HUES48 (cell line): ENCODE results near the gene TRIM27.
"Not testable (repeated sequence)": the region's sequence is repeated elsewhere in the genome, so short reads cannot be mapped to it uniquely, and the experiment has no call there.

Experiments used
- H3K27ac ChIP-seq: one replicate; pipeline ENCODE4 v1.7.0; 2013; ENCODE audit warnings: low read depth, low read length, inconsistent platforms
- H3K27me3 ChIP-seq: 2 replicates; pipeline ENCODE4 v1.6.1; 2013; ENCODE audit warnings: mild to moderate bottlenecking, low read length; ENCODE audit not compliant: control insufficient read depth, insufficient read depth
- H3K36me3 ChIP-seq: 2 replicates; pipeline ENCODE4 v1.6.1; 2013; ENCODE audit warnings: low read length; ENCODE audit not compliant: control insufficient read depth, insufficient read depth
- H3K4me1 ChIP-seq: 2 replicates; pipeline ENCODE4 v1.6.1; 2013; ENCODE audit warnings: mild to moderate bottlenecking, low read length; ENCODE audit not compliant: control insufficient read depth, insufficient read depth
- H3K4me3 ChIP-seq: 2 replicates; pipeline ENCODE4 v1.5.1; 2013; ENCODE audit warnings: mild to moderate bottlenecking, low read depth, low read length
- H3K9ac ChIP-seq: 2 replicates; pipeline ENCODE4 v1.6.1; 2013; ENCODE audit warnings: mild to moderate bottlenecking, low read depth, low read length, moderate library complexity
- H3K9me3 ChIP-seq: 2 replicates; pipeline ENCODE4 v1.6.1; 2013; ENCODE audit warnings: low read length; ENCODE audit not compliant: control insufficient read depth, insufficient read depth

TRIM27 gene

GRCh38 chr6:28923318-28924102, at the start of gene TRIM27:
Gene TRIM27 (minus strand): TSS chr6:28923985. CDS start chr6:28923632, 353 bp downstream.
- H3K9ac ChIP-seq, result peak within 1 kb of the TSS; percentile 98
- H3K4me3 ChIP-seq, result peak within 1 kb of the TSS; percentile 94
- peaks cover 39% of the 10 kb centered on the region for H3K36me3 ChIP-seq
- H3K4me1 ChIP-seq, result peaks cover 12% of the 10 kb centered on the region
- H3K27ac ChIP-seq, result peak within 1 kb of the TSS; percentile 89
- no peaks in the 10 kb centered on the region for H3K27me3 ChIP-seq
- H3K9me3 ChIP-seq, result no peaks in the 10 kb centered on the region

DNA sequence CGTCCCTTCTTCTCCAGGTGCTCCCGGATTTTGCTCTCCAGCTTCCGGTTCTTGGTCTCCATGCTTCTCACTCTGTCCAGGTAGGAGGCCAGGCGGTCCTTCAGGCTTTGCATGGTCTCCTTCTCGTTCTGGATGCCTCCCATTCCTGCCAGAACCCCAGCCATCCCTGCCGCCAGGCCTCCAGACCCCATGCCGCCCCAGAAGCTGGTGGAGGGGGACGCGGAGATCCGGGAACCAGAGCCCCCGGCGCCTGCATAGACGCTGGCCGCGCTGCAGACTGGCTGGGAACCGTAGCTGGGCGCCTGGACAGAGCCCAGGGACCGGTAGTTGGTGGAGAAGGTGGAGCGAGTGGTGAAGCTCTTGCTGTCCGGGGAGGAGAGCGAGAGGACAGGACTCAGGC, 46.3 kb upstream of the TRIM27 start:
- not testable (repeated sequence) for H3K4me3 ChIP-seq, H3K4me1 ChIP-seq, H3K27ac ChIP-seq, H3K9me3 ChIP-seq, H3K36me3 ChIP-seq, H3K27me3 ChIP-seq, H3K9ac ChIP-seq

DNA sequence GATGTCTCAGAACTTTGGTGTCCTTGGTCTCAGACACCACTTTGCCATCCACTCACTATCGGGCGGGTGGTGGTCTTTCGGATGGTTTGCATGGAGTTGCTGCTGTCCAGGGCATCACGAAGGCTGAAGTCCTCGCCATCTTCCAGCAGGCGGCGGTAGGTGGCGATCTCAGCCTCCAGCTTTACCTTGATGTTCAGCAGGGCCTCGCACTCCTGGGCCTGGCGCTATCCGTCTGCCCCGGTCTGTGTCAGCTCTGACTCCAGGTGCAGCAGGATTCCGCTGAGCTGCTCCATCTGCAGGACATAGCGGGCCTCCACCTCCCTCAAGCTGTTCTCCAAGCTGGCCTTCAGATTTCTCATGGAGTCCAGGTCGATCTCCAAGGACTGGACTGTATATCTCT, 45.3 kb upstream of the TRIM27 start:
- Histone ChIP-seq H3K4me1 (no peaks in the 10 kb centered on the region), H3K9ac (no peak overlapping the region), H3K9me3 (peaks cover 6% of the 10 kb centered on the region; the same call in 1 of the 2 replicates), H3K4me3 (no peak overlapping the region), H3K27ac (no peak overlapping the region), H3K36me3 (no peaks in the 10 kb centered on the region), H3K27me3 (no peaks in the 10 kb centered on the region)

DNA sequence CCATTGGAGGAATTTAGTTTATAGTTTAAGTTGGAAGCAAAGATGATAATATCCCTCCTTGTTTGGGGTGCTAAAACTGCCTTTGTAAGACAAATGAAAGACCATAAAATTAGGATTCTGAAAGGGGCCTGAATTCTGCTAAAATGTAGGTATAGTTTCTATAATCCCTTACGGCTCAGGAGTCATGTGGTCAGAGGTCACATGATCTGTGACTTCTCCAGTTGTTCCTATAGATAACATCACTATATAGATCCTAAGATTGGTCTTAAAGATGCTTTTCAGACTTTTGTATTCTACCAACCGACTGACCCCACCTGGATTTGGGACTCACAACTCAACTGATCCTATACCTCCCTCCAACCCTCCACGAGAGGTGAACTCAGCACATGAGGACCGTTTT, 44.7 kb upstream of the TRIM27 start:
- Histone ChIP-seq H3K36me3 (no peaks in the 10 kb centered on the region), H3K4me1 (no peaks in the 10 kb centered on the region), H3K9me3 (peaks cover 6% of the 10 kb centered on the region; the same call in 1 of the 2 replicates), H3K4me3 (no peak overlapping the region), H3K27ac (no peak overlapping the region), H3K27me3 (no peaks in the 10 kb centered on the region), H3K9ac (no peak overlapping the region)

DNA sequence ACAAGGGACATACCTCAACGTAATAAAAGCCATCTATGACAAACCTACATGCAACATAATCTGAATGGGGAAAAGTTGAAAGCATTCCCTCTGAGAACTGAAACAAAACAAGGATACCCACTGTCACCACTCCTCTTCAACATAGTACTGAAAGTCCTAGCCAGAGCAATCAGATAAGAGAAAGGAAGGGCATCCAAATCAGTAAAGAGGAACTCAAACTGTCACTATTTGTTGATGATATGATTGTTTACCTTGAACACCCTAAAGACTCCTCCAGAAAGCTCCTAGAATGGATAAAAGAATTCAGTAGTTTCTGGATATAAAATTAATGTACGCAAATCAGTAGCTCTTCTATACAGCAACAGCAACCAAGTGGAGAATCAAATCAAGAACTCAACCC, 41.9 kb upstream of the TRIM27 start:
- H3K27me3 ChIP-seq, result no peaks in the 10 kb centered on the region

GRCh38 chr6:28960846-28961500, 37.2 kb upstream of the TRIM27 start:
- Histone ChIP-seq H3K4me3 (no peak overlapping the region), H3K27ac (peak overlapping the region; percentile 20), H3K9ac (no peak overlapping the region)

More for the DNA sequence above, 41.9 kb upstream of the TRIM27 start:
- Histone ChIP-seq H3K9me3 (peaks cover 6% of the 10 kb centered on the region; the same call in 1 of the 2 replicates), H3K9ac (no peak overlapping the region), H3K4me1 (no peaks in the 10 kb centered on the region), H3K4me3 (no peak overlapping the region), H3K36me3 (no peaks in the 10 kb centered on the region), H3K27ac (no peak overlapping the region)

DNA sequence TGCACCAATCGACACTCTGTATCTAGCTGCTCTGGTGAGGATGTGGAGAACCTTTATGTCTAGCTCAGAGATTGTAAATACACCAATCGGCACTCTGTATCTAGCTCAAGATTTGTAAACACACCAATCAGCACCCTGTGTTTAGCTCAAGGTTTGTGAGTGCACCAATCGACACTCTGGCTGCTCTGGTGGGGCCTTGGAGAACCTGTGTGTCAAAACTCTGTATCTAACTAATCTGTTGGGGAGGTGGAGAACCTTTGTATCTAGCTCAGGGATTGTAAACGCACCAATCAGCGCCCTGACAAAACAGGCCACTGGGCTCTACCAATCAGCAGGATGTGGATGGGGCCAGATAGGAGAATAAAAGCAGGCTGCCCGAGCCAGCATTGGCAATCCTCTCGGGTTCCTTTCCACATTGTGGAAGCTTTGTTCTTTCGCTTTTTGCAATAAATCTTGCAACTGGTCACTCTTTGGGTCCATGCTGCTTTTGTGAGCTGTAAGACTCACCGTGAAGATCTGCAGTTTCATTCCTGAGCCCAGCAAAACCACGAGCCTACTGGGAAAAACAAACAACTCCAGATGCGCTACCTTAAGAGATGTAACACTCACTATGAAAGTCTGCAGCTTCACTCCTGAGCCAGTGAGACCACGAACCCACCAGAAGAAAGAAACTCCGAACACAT, 34.9 kb upstream of the TRIM27 start:
- not testable (repeated sequence) for H3K4me1 ChIP-seq, H3K9ac ChIP-seq, H3K36me3 ChIP-seq, H3K4me3 ChIP-seq, H3K27me3 ChIP-seq, H3K27ac ChIP-seq, H3K9me3 ChIP-seq

More at GRCh38 chr6:28960846-28961500, 37.2 kb upstream of the TRIM27 start:
- H3K36me3 ChIP-seq, result no peaks in the 10 kb centered on the region
- no peaks in the 10 kb centered on the region for H3K9me3 ChIP-seq
- no peaks in the 10 kb centered on the region for H3K27me3 ChIP-seq
- no peaks in the 10 kb centered on the region for H3K4me1 ChIP-seq

DNA sequence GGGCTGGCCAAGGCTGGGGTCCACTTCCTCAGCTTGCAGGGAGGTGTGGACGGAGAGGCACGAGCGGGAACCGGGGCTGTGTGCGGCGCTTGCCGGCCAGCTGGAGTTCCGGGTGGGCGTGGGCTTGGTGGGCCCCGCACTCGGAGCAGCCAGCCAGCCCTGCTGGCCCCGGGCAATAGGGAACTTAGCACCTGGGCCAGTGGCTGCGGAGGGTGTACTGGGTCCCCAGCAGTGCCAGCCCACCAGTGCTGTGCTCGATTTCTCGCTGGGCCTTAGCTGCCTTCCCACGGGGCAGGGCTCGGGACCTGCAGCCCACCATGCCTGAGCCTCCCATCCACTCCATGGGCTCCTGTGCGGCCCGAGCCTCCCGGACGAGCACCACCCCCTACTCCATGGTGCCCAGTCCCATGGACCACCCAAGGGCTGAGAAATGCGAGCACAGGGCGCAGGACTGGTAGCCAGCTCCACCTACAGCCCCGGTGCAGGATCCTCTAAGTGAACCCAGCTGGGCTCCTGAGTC, 34.1 kb upstream of the TRIM27 start:
- H3K4me3 ChIP-seq, H3K27me3 ChIP-seq, H3K9ac ChIP-seq, H3K27ac ChIP-seq, H3K9me3 ChIP-seq, H3K4me1 ChIP-seq, H3K36me3 ChIP-seq: not testable (repeated sequence)

DNA sequence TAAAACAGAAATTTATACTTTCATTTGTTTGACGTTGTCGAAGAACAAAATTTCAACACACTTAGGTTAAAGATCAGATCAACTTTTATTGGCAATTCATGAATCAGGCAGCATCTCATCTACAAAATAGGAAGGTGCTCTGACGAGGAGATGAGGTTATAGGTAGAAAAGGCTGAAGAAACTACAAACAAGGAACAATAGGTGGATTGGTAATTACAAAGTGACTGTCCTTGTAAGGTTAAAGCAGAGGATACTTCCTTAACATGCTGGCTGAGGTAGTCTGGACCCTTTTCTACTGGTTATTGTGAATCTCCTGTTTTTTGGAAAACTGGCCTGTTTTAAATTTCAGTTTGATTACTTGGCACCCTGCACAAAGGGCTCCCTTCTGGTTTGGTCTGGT, 32.5 kb upstream of the TRIM27 start:
- no peaks in the 10 kb centered on the region for H3K9me3 ChIP-seq

GRCh38 chr6:28953585-28954258, 29.9 kb upstream of the TRIM27 start:
- H3K36me3 ChIP-seq, result no peaks in the 10 kb centered on the region
- H3K4me1 ChIP-seq, result peaks cover 3% of the 10 kb centered on the region; the same call in 1 of the 2 replicates
- no peak overlapping the region for H3K27ac ChIP-seq
- H3K9me3 ChIP-seq, result no peaks in the 10 kb centered on the region
- peak overlapping the region; percentile 19; the same call in 1 of the 2 replicates for H3K9ac ChIP-seq
- peak overlapping the region; percentile 87 for H3K4me3 ChIP-seq
- H3K27me3 ChIP-seq, result peaks cover 7% of the 10 kb centered on the region; the same call in 1 of the 2 replicates

More for the DNA sequence above, 32.5 kb upstream of the TRIM27 start:
- no peak overlapping the region for H3K9ac ChIP-seq
- H3K27me3 ChIP-seq, result peaks cover 7% of the 10 kb centered on the region; the same call in 1 of the 2 replicates
- no peak overlapping the region for H3K27ac ChIP-seq
- no peak overlapping the region for H3K4me3 ChIP-seq
- H3K4me1 ChIP-seq, result no peaks in the 10 kb centered on the region
- no peaks in the 10 kb centered on the region for H3K36me3 ChIP-seq
